ENCODE data around the gene CD8A. TPM values are rescaled to one million over a fixed set of nuclear protein-coding genes. Genes with fewer than 3 reads are reported as not detected.

CD8A gene
- polyA plus RNA-seq, 1 of the 3 experiments (the other 2 are of a cell fraction) = 0.05 TPM

DNA sequence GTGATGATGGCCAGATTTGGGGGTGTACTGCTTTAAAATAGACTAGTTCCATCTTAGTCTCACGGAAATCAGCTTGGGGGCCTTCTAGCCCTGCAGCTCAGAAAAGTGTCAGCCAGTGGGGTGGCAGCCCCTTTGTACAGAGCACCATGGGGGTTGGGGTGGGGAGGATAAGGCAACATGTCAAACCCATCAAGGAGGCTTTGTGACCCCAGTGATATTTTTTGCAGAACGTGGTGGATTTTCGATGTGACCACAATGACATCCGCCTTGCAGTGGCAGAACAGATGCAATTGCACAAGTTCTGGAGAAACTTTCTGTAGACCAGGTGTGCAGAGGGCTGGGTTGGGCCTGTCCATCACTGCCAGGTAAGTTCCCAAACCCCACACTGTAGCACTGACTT is 3.0 kb upstream of the CD8A start:
- Histone ChIP-seq H3K4me3 (ENCODE audit: low read depth in 2 of 2, low read length in 1 of 2) (no peak overlapping the region), H3F3A (replicated peaks; ENCODE audit: insufficient read depth) (no peaks in the 10 kb centered on the region), H2AFZ (ENCODE audit: low read depth) (no peak overlapping the region), H3K4me2 (no peak overlapping the region), H4K20me1 (ENCODE audit: insufficient read depth) (no peaks in the 10 kb centered on the region), H3K36me3 (replicated peaks in 1 of 2; ENCODE audit: control insufficient read depth in 1 of 2, insufficient read depth in 2 of 2, low read length in 1 of 2) (no peaks in the 10 kb centered on the region), H3K27me3 (ENCODE audit: insufficient read depth) (peaks cover 28% of the 10 kb centered on the region), H3K79me2 (ENCODE audit: insufficient read depth) (no peaks in the 10 kb centered on the region), H3K27ac (ENCODE audit: low read depth in 2 of 2, low read length in 1 of 2) (no peak overlapping the region), H3K9ac (no peak overlapping the region), H3K9me2 (no peaks in the 10 kb centered on the region), H3K4me1 (ENCODE audit: control insufficient read depth in 1 of 2, insufficient read depth in 2 of 2, low read depth in 1 of 2, low read length in 1 of 2) (peaks cover 0 to 5% of the 10 kb centered on the region in 2 experiments; a peak in 1 of 4 replicates), H3K9me3 (no peaks in the 10 kb centered on the region)
- WGBS (ENCODE audit: low lambda C conversion rate) = 41% methylated on average over 2 of the region's 4 CpGs
- ChIA-PET CTCF (no interaction called here), POLR2A (no interaction called here)
- no peak for DNase-seq
- TF ChIP-seq RAD21 (IDR thresholded peaks at IDR 0.05; ENCODE audit: low read length) = no peak
- TF ChIP-seq IRF3 (IDR thresholded peaks at IDR 0.05; ENCODE audit: low read depth, low read length) = no peak
- TF ChIP-seq RCOR1 (IDR thresholded peaks at IDR 0.05; ENCODE audit: low read length) = no peak
- no peak for TF ChIP-seq TCF12 (IDR thresholded peaks at IDR 0.05)
- no peak for TF ChIP-seq POLR2AphosphoS5 (IDR thresholded peaks at IDR 0.05; ENCODE audit: low read depth, low read length)

- Histone ChIP-seq H3F3A (replicated peaks; ENCODE audit: insufficient read depth) (no peaks in the 10 kb centered on the region), H3K4me3 (ENCODE audit: low read depth in 2 of 2, low read length in 1 of 2) (no peak overlapping the region), H3K9me3 (no peaks in the 10 kb centered on the region), H3K27me3 (ENCODE audit: insufficient read depth) (peaks cover 39% of the 10 kb centered on the region), H3K9me2 (no peaks in the 10 kb centered on the region), H3K79me2 (ENCODE audit: insufficient read depth) (no peaks in the 10 kb centered on the region), H3K4me1 (ENCODE audit: control insufficient read depth in 1 of 2, insufficient read depth in 2 of 2, low read depth in 1 of 2, low read length in 1 of 2) (peaks cover 0 to 5% of the 10 kb centered on the region in 2 experiments; a peak in 1 of 4 replicates), H3K4me2 (no peak overlapping the region), H2AFZ (ENCODE audit: low read depth) (no peak overlapping the region), H3K27ac (ENCODE audit: low read depth in 2 of 2, low read length in 1 of 2) (no peak overlapping the region), H4K20me1 (ENCODE audit: insufficient read depth) (no peaks in the 10 kb centered on the region), H3K36me3 (replicated peaks in 1 of 2; ENCODE audit: control insufficient read depth in 1 of 2, insufficient read depth in 2 of 2, low read length in 1 of 2) (no peaks in the 10 kb centered on the region), H3K9ac (no peak overlapping the region)
- ChIA-PET POLR2A (no interaction called here), CTCF (interaction anchor here (1.4 to 1.5 kb wide), 2 partner anchors 11 to 16 kb away, joined by 4 to 7 read pairs; no protein-coding TSS in a partner anchor)
- DNase-seq = peak; percentile 27
- TF ChIP-seq GABPA (IDR thresholded peaks at IDR 0.05; ENCODE audit: low read depth) (no peak), SMC3 (IDR thresholded peaks at IDR 0.05; ENCODE audit: low read depth, low read length) (no peak), JUND (IDR thresholded peaks at IDR 0.05) (no peak), TAF1 (IDR thresholded peaks at IDR 0.05; ENCODE audit: borderline replicate concordance, low read depth, low read length) (no peak), EP300 (IDR thresholded peaks at IDR 0.05; ENCODE audit: borderline replicate concordance in 1 of 2, low read depth in 1 of 2, low read length in 1 of 2) (no peak), TEAD4 (IDR thresholded peaks at IDR 0.05; ENCODE audit: borderline replicate concordance, insufficient read depth) (no peak), MXI1 (IDR thresholded peaks at IDR 0.05; ENCODE audit: low read depth, low read length) (no peak), RCOR1 (IDR thresholded peaks at IDR 0.05; ENCODE audit: low read length) (no peak), RFX5 (IDR thresholded peaks at IDR 0.05; ENCODE audit: low read length) (no peak), ELF1 (IDR thresholded peaks at IDR 0.05) (no peak)
- TF ChIP-seq, protein P1, sequence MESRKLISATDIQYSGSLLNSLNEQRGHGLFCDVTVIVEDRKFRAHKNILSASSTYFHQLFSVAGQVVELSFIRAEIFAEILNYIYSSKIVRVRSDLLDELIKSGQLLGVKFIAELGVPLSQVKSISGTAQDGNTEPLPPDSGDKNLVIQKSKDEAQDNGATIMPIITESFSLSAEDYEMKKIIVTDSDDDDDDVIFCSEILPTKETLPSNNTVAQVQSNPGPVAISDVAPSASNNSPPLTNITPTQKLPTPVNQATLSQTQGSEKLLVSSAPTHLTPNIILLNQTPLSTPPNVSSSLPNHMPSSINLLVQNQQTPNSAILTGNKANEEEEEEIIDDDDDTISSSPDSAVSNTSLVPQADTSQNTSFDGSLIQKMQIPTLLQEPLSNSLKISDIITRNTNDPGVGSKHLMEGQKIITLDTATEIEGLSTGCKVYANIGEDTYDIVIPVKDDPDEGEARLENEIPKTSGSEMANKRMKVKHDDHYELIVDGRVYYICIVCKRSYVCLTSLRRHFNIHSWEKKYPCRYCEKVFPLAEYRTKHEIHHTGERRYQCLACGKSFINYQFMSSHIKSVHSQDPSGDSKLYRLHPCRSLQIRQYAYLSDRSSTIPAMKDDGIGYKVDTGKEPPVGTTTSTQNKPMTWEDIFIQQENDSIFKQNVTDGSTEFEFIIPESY (IDR thresholded peaks at IDR 0.05; ENCODE audit: borderline replicate concordance, low read depth) = no peak
- TF ChIP-seq, protein P2, sequence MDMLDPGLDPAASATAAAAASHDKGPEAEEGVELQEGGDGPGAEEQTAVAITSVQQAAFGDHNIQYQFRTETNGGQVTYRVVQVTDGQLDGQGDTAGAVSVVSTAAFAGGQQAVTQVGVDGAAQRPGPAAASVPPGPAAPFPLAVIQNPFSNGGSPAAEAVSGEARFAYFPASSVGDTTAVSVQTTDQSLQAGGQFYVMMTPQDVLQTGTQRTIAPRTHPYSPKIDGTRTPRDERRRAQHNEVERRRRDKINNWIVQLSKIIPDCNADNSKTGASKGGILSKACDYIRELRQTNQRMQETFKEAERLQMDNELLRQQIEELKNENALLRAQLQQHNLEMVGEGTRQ (IDR thresholded peaks at IDR 0.05; ENCODE audit: borderline replicate concordance, low read depth, low read length) = no peak
- 72% methylated on average over 7 of the region's 7 CpGs for WGBS (ENCODE audit: low lambda C conversion rate)
Measured at GRCh38 chr2:86791573-86791972, 860 bp upstream of the CD8A start.
